ENCODE data around the gene BCKDK.

The BCKDK gene

GRCh38 chr16:31080035-31080629, 28.1 kb upstream of the BCKDK start:
- TF ChIP-seq CTCF (conservative IDR thresholded peaks at IDR 0.05; ENCODE audit: control insufficient read depth, insufficient read depth, low read depth, low read length), result no peak
- H3K4me3 ChIP-seq (ENCODE audit: control insufficient read depth, low read depth, low read length), result no peak overlapping the region
- no peak for DNase-seq (ENCODE audit: low read depth)

DNA sequence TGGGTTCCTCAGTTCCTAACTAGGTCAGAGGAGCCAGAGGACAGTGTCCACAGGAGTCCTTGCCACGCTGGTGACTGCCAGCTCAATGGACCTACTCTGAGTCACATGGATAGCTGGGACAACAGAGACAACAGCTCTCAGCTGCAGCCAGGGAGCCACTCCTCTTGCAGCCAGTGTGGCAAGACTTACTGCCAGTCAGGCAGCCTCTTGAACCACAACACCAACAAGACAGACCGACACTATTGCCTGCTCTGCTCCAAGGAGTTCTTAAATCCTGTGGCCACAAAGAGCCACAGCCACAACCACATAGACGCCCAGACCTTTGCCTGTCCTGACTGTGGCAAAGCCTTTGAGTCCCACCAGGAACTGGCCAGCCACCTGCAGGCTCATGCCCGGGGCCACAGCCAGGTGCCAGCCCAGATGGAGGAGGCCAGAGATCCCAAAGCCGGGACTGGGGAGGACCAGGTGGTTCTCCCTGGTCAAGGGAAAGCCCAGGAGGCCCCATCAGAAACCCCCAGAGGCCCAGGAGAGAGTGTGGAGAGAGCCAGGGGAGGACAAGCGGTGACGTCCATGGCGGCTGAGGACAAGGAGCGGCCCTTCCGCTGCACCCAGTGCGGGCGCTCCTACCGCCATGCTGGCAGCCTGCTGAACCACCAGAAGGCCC, 27.3 kb upstream of the BCKDK start:
- DNase-seq (ENCODE audit: low read depth), result no peak
- TF ChIP-seq CTCF (conservative IDR thresholded peaks at IDR 0.05; ENCODE audit: control insufficient read depth, insufficient read depth, low read depth, low read length), result no peak
- H3K4me3 ChIP-seq (ENCODE audit: control insufficient read depth, low read depth, low read length), result no peak overlapping the region

DNA sequence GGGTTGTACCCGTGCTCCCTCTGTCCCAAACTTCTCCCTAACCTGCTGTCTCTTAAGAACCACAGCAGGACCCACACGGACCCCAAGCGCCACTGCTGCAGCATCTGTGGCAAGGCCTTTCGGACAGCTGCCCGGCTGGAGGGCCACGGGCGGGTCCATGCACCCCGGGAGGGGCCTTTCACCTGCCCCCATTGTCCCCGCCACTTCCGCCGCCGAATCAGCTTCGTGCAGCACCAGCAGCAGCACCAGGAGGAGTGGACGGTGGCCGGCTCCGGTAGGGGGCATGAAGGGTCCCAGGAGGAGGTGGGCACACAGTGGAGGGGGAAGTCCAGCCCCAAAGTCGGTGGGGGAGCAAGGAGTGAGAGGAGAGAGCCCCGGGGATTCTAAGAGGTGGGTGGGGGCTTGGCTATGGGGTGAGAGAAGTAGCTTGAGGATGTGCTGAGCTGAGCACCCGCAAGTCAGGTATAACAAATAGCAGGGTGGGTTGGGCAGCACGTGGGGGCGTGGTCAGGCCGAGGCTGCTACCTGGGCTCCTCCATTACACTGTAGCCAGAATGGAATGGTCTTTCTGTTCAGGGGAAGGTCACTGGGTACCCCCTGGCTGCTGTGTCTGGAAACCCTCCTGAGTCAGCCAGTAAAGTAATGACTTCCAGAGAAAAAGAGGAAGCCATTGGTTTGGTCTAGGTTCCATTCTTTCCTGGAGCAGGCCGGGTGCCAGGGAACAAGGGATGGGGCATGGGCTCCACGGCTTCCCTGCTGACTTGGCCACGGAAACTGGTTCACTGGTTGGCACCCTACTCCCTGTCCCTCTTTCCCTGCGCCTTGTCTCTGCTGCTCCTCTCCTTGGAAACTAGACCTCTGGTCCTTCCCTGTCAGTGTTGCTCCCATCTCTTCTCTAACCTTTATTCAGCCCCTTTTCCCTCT, 26.5 kb upstream of the BCKDK start:
- no peak for DNase-seq (ENCODE audit: low read depth)
- TF ChIP-seq CTCF (conservative IDR thresholded peaks at IDR 0.05; ENCODE audit: control insufficient read depth, insufficient read depth, low read depth, low read length), result no peak
- no peak overlapping the region for H3K4me3 ChIP-seq (ENCODE audit: control insufficient read depth, low read depth, low read length)

- no peak for DNase-seq (ENCODE audit: low read depth)
- no peak for TF ChIP-seq CTCF (conservative IDR thresholded peaks at IDR 0.05; ENCODE audit: control insufficient read depth, insufficient read depth, low read depth, low read length)
- no peak overlapping the region for H3K4me3 ChIP-seq (ENCODE audit: control insufficient read depth, low read depth, low read length)
Measured at GRCh38 chr16:31082368-31083045, 25.7 kb upstream of the BCKDK start.

DNA sequence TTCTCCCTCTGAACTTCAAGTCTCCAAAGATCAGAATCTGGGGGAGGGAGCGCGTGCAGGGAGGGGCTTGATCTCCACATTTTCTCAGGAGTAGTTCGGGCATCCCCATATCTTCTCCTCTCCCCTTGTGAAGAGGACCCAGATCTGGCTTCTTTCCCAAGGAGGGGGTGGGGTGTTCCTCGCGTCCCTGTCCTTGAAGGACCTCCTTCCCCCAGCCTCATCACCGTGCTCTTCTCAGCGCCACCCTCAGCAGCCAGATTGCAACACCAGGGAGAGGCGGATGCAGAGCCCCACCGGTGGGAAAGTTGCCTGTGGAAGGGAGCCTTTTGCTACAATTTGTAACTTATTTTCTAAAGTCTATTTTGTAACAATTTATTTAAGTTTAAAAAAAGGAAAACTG, 25.1 kb upstream of the BCKDK start:
- TF ChIP-seq CTCF (conservative IDR thresholded peaks at IDR 0.05; ENCODE audit: control insufficient read depth, insufficient read depth, low read depth, low read length), result no peak
- H3K4me3 ChIP-seq (ENCODE audit: control insufficient read depth, low read depth, low read length), result no peak overlapping the region
- no peak for DNase-seq (ENCODE audit: low read depth)

DNA sequence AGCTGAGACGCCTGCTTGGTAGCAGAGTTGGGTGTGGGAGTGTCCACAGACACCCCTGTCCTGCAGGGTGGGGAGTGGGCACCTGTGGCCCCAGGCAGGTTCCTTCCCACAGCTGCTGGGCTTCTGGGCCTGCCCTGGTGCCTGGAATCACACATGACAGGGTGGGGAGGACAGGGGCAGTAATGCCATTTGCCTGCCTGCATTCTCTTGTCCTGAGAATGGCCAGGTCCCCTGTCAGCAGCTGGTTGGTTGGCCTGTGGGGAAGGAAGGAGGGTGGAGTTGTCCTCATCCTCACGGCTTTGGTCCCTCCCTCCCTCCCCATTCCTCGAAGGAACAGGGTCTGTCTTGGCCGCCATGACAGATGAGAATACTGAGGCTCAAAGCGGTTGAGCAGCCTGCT, 24.6 kb upstream of the BCKDK start:
- no peak overlapping the region for H3K4me3 ChIP-seq (ENCODE audit: control insufficient read depth, low read depth, low read length)
- no peak for TF ChIP-seq CTCF (conservative IDR thresholded peaks at IDR 0.05; ENCODE audit: control insufficient read depth, insufficient read depth, low read depth, low read length)
- no peak for DNase-seq (ENCODE audit: low read depth)
